Right forelimb (tissue), 1 donor: ENCODE results near the gene ZNF804A.

Source experiments
- DNase-seq: peaks from one replicate; pipeline ENCODE4 v3.0.0-alpha.2; 2018

The ZNF804A gene

GRCh38 chr2:184598316-184599053 lies at the start of gene ZNF804A:
Gene ZNF804A (plus strand): TSS chr2:184598529. CDS start chr2:184598960, 431 bp downstream.
- DNase-seq: peak; percentile 67

- DNase-seq: no peak
Measured at GRCh38 chr2:184549153-184549552, 49.2 kb upstream of the ZNF804A start.

GRCh38 chr2:184551626-184552025 lies 46.7 kb upstream of the ZNF804A start:
- no peak for DNase-seq

- DNase-seq: no peak
Measured at GRCh38 chr2:184554736-184555135, 43.6 kb upstream of the ZNF804A start.

GRCh38 chr2:184555352-184555751 lies 43.0 kb upstream of the ZNF804A start:
- DNase-seq: no peak

GRCh38 chr2:184556639-184557038 lies 41.7 kb upstream of the ZNF804A start:
- DNase-seq: no peak

- no peak for DNase-seq
Measured at GRCh38 chr2:184558713-184559464, 39.4 kb upstream of the ZNF804A start.

GRCh38 chr2:184560603-184561002 lies 37.7 kb upstream of the ZNF804A start:
- DNase-seq: no peak

- no peak for DNase-seq
Measured at GRCh38 chr2:184562532-184562931, 35.8 kb upstream of the ZNF804A start.

- no peak for DNase-seq
Measured at GRCh38 chr2:184564092-184564491, 34.2 kb upstream of the ZNF804A start.

- DNase-seq: no peak
Measured at GRCh38 chr2:184566716-184567115, 31.6 kb upstream of the ZNF804A start.

- no peak for DNase-seq
Measured at GRCh38 chr2:184577056-184577455, 21.3 kb upstream of the ZNF804A start.

- DNase-seq: no peak
Measured at GRCh38 chr2:184577743-184578142, 20.6 kb upstream of the ZNF804A start.

GRCh38 chr2:184579226-184579625 lies 19.1 kb upstream of the ZNF804A start:
- no peak for DNase-seq

GRCh38 chr2:184581391-184581790 lies 16.9 kb upstream of the ZNF804A start:
- DNase-seq: no peak

GRCh38 chr2:184589261-184589660 lies 9.1 kb upstream of the ZNF804A start:
- no peak for DNase-seq

- DNase-seq: no peak
Measured at GRCh38 chr2:184596819-184597411, 1.4 kb upstream of the ZNF804A start.

GRCh38 chr2:184597571-184597991 lies 748 bp upstream of the ZNF804A start:
- peak; percentile 63 for DNase-seq

GRCh38 chr2:184598002-184598315 lies 370 bp upstream of the ZNF804A start:
- DNase-seq: no peak

- no peak for DNase-seq
Measured at GRCh38 chr2:184599054-184599871, 934 bp downstream of the ZNF804A start.

GRCh38 chr2:184599872-184600222 lies 1.5 kb downstream of the ZNF804A start:
- no peak for DNase-seq

GRCh38 chr2:184602734-184603133 lies 4.4 kb downstream of the ZNF804A start:
- no peak for DNase-seq

GRCh38 chr2:184610891-184611290 lies 12.6 kb downstream of the ZNF804A start:
- no peak for DNase-seq
